Adipocyte (in vitro differentiated cells): ENCODE measurements around the gene HOMER1.

Experiments used
- DNase-seq: peaks from one replicate; pipeline ENCODE4 v3.0.0-alpha.2; 2015; ENCODE audit warnings: low read depth
- H3K27me3 ChIP-seq: replicated peaks from 2 replicates; pipeline ENCODE4 v1.7.0; 2013; ENCODE audit warnings: mild to moderate bottlenecking, low read length, moderate library complexity; ENCODE audit not compliant: control insufficient read depth, insufficient read depth
- H3K36me3 ChIP-seq: 2 replicates; pipeline ENCODE4 v1.7.0; 2013; ENCODE audit warnings: low read length, mild to moderate bottlenecking, moderate library complexity; ENCODE audit not compliant: control insufficient read depth, insufficient read depth, severe bottlenecking
- H3K4me1 ChIP-seq: 2 replicates; pipeline ENCODE4 v1.7.0; 2013; ENCODE audit warnings: mild to moderate bottlenecking, low read length, moderate library complexity; ENCODE audit not compliant: control insufficient read depth, insufficient read depth
- H3K4me3 ChIP-seq: 2 replicates; pipeline ENCODE4 v1.7.0; 2013; ENCODE audit warnings: mild to moderate bottlenecking, low read length, moderate library complexity
- H3K9ac ChIP-seq: 2 replicates; pipeline ENCODE4 v1.7.0; 2013; ENCODE audit warnings: mild to moderate bottlenecking, low read length, moderate library complexity
- H3K9me3 ChIP-seq: 2 replicates; pipeline ENCODE4 v1.7.0; 2013; ENCODE audit warnings: mild to moderate bottlenecking, low read length, moderate library complexity; ENCODE audit not compliant: control insufficient read depth

Gene HOMER1

DNA sequence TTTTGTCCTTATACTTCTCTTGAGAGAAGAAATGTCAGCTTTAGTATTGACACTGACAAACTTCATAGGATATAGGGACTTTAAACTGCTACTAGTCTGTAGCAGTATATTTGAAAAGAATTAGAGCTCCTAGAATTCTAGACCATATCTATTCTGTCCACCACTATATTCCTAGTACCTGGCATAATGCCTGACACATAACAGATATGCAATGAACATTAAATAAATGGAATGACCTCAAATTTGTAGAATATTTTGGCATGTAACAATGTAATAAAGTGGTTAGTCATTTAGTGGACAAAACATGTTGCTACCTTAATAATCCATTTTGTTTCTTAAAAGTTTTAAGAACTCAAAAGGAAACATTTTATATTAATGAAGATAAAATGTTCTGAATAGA is 57.5 kb downstream of the HOMER1 start:
- H3K36me3 ChIP-seq = no peaks in the 10 kb centered on the region
- no peak overlapping the region for H3K4me3 ChIP-seq
- DNase-seq = peak; percentile 27
- H3K9ac ChIP-seq = no peak overlapping the region
- no peaks in the 10 kb centered on the region for H3K9me3 ChIP-seq
- no peaks in the 10 kb centered on the region for H3K27me3 ChIP-seq
- no peaks in the 10 kb centered on the region for H3K4me1 ChIP-seq

DNA sequence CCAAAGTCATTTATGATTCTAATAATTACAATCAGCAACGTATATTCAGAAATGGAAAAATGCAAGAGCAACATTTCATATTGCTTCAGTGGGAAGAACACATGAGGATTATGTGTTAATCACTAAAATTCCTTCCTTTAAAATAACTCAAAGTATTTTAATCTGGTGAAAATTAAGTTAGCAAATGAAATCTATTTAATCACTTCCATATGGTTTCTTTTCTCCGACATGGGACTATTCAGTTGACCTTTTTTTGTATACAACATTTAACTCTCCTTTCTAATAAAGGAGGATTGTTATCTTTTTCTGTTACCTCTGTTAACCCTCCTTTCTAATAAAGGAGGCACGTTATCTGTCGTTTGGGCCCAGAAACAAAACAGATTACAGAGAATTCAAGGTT is 59.9 kb downstream of the HOMER1 start:
- peak; percentile 23 for DNase-seq
- no peak overlapping the region for H3K9ac ChIP-seq
- H3K4me3 ChIP-seq = no peak overlapping the region
- H3K36me3 ChIP-seq = no peaks in the 10 kb centered on the region
- H3K27me3 ChIP-seq = no peaks in the 10 kb centered on the region
- H3K4me1 ChIP-seq = peaks cover under 1% of the 10 kb centered on the region
- H3K9me3 ChIP-seq = no peaks in the 10 kb centered on the region

DNA sequence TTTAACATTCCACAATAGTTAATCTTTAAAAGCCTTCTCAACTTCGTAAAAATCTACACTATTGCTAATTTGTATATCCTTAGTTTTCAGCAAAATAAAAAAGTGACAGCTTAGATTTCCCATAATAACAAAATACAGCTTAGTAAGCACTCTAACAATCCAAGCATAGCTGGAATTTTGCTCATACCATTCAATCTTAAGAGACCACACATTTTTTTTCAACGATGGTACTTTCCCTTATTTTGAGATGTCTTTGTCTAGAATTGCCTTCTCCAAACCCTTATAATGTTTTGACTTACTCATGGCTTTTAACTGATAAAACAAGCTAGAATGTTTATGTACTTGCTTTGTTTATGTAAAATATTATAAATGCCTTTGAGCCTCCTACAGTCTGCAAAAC is 65.6 kb downstream of the HOMER1 start:
- Histone ChIP-seq H3K9me3 (no peaks in the 10 kb centered on the region), H3K36me3 (no peaks in the 10 kb centered on the region), H3K9ac (peak overlapping the region; percentile 50), H3K27me3 (no peaks in the 10 kb centered on the region), H3K4me3 (peak overlapping the region; percentile 19), H3K4me1 (peaks cover 16% of the 10 kb centered on the region)
- DNase-seq = peak; percentile 72

DNA sequence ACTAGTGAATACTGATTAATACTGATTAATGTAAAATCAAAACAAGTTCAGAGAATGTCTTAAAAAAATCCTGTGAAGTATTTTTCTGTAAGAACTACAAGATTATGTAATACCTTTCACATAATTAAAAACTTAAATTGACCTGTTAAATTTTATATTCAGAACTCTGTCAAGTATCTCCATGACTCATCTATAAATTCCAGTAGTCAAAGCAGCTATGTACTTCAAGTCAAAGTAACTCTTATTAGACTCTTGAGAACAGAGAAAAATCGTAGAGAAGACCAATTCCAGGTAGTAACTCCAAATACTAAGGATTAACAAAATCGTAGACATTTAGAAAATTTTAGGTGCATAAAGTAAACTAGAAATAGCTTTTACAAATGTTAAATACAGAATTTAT is 77.1 kb downstream of the HOMER1 start:
- Histone ChIP-seq H3K9ac (no peak overlapping the region), H3K4me1 (peaks cover 10% of the 10 kb centered on the region), H3K4me3 (no peak overlapping the region), H3K36me3 (no peaks in the 10 kb centered on the region), H3K27me3 (no peaks in the 10 kb centered on the region), H3K9me3 (no peaks in the 10 kb centered on the region)
- DNase-seq = peak; percentile 35

DNA sequence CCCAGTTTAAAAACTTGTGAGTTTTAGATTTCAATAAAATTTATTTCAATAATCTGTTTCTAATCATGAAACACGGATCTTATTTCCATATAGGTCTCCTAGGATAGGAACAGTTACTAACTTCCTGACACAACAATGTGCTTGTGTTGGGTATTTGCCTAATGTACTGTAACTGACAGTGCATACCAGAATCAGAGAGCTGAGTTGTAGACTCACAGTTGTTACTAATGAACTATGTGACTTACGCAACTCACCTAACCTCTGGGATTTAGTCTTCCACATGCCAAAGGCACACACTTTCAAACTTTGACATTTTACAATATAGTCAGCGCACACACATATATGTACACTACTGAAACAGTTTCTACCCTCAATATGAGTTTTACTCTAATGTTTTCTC is 77.7 kb downstream of the HOMER1 start:
- no peaks in the 10 kb centered on the region for H3K36me3 ChIP-seq
- peak overlapping the region; percentile 2 for H3K4me3 ChIP-seq
- peaks cover 10% of the 10 kb centered on the region for H3K4me1 ChIP-seq

DNA sequence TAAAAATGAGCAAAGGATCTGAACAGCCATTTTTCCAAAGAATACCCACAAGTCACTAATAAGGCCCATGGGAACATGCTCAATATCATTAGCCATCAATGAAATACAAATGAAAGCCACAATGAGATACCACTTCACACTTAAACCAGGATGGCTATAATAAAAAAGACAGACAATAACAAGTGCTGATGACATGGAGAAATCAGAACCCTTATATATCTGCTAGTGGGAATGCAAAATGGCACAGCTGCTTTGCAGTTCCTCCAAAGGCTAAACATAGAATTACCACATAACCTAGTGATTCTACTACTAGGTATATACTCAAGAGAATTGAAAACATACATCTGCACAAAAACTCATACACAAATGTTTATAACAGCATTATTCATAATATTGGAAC is 83.7 kb downstream of the HOMER1 start:
- H3K4me1 ChIP-seq = no peaks in the 10 kb centered on the region
- no peak overlapping the region for H3K9ac ChIP-seq
- DNase-seq = no peak
- H3K27me3 ChIP-seq = no peaks in the 10 kb centered on the region
- no peaks in the 10 kb centered on the region for H3K9me3 ChIP-seq
- H3K4me3 ChIP-seq = no peak overlapping the region
- no peaks in the 10 kb centered on the region for H3K36me3 ChIP-seq

More for the DNA sequence above, 77.7 kb downstream of the HOMER1 start:
- no peaks in the 10 kb centered on the region for H3K9me3 ChIP-seq
- H3K27me3 ChIP-seq = no peaks in the 10 kb centered on the region
- DNase-seq = peak; percentile 78
- no peak overlapping the region for H3K9ac ChIP-seq

DNA sequence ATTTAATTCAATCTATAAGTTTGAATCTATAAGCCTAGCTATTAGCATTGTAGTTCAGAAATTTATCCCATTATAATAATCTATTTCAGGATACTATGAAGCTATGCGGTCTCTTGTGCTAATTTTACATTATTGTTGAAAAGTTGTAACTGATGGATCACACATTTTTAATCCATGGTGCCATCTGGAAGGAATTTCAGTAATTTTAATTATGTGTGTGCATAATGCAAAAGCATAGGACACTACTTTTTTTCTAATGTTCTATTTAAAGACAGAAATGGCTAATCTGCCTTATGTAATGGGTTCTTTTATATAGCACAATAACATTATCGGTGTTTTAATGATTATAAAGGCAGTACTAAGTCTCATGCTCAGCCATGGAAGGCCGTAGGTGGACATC is 90.6 kb downstream of the HOMER1 start:
- no peaks in the 10 kb centered on the region for H3K9me3 ChIP-seq
- no peak for DNase-seq
- H3K36me3 ChIP-seq = no peaks in the 10 kb centered on the region
- no peaks in the 10 kb centered on the region for H3K4me1 ChIP-seq
- no peaks in the 10 kb centered on the region for H3K27me3 ChIP-seq
- H3K4me3 ChIP-seq = no peak overlapping the region
- no peak overlapping the region for H3K9ac ChIP-seq

DNA sequence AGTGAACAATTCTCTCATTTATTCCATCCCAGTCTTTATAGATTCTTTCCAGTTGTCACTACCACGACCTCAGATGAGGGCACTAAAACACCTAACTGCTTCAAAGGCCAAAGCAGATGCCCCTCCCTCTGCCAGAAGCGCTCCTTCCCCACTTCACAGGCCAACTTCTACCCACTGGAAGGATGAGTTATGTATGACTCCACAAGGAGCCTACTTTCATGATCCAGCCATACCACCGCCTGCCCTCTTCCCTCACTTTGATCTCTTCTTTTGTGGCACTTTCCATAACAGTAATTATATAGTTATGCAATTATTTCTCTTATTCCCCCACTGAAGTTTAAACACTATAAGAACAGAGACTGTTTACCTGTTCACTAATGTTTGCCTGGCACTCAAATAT is 93.7 kb downstream of the HOMER1 start:
- H3K36me3 ChIP-seq = no peaks in the 10 kb centered on the region
- no peaks in the 10 kb centered on the region for H3K27me3 ChIP-seq
- no peak overlapping the region for H3K9ac ChIP-seq
- H3K4me3 ChIP-seq = no peak overlapping the region
- DNase-seq = no peak
- no peaks in the 10 kb centered on the region for H3K4me1 ChIP-seq
- no peaks in the 10 kb centered on the region for H3K9me3 ChIP-seq

DNA sequence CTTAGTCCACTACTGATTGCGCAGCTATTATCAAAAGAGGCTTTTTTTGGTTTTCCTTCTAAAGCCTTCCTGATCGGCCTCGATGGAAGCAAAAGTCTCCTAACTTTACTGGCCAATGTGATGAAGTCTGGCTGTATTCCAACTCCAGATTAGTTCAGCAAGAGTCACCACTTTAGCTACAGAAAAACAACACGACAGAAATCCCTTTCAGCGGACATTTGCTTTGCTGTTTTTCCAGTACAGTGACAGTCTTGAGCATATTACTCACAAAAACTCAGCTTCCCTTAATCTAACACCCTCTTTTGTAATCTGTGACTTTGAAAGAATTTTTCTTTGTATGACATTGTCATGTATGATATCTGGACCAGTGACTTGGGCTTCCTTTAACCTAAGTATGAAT is 95.7 kb downstream of the HOMER1 start:
- Histone ChIP-seq H3K36me3 (no peaks in the 10 kb centered on the region), H3K9ac (no peak overlapping the region), H3K9me3 (no peaks in the 10 kb centered on the region), H3K4me1 (no peaks in the 10 kb centered on the region), H3K4me3 (no peak overlapping the region), H3K27me3 (no peaks in the 10 kb centered on the region)
- no peak for DNase-seq

DNA sequence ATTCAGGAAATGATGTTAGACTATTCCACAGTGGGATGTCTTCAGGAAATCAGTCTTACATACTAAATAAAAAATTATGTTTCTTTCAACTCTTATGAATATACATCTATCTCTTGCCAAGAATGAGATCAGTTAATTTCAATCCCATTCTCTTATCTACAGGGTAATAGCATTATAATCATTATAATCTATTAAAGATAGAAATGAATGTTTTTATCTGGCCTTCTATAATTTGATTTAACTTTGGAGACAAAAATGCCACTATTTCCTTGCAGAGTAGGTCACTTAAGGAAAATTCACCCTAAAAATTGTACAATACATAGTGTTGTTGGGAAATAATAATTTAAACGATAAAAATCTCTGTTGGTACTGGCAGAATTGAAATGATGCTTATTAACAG is 96.4 kb downstream of the HOMER1 start:
- H3K4me3 ChIP-seq = no peak overlapping the region

DNA sequence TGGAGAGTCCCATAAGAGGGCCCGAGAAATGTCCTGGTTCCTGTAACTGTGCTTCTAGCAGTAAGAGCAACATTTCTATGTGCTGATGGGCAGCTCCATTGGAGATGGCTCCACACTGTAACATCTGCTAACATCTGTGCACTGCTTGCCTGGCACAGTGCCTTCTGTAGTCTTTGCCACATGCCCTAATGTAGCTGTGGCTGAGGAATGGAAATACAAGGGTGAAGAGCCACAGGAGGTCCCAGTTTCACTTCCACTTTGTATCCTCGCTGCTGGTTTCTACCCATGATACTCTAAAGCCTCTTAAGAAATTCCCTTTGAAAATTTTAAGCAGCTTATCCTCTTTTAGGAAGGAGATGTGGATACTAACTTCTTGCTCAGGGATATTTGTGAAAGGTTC is 97.4 kb downstream of the HOMER1 start:
- Histone ChIP-seq H3K36me3 (no peaks in the 10 kb centered on the region), H3K4me1 (no peaks in the 10 kb centered on the region), H3K9me3 (no peaks in the 10 kb centered on the region), H3K4me3 (no peak overlapping the region), H3K9ac (no peak overlapping the region), H3K27me3 (no peaks in the 10 kb centered on the region)
- DNase-seq = peak; percentile 42

More for the DNA sequence above, 96.4 kb downstream of the HOMER1 start:
- H3K9me3 ChIP-seq = no peaks in the 10 kb centered on the region
- H3K4me1 ChIP-seq = no peaks in the 10 kb centered on the region
- no peak for DNase-seq
- no peaks in the 10 kb centered on the region for H3K27me3 ChIP-seq
- H3K36me3 ChIP-seq = no peaks in the 10 kb centered on the region
- H3K9ac ChIP-seq = no peak overlapping the region

DNA sequence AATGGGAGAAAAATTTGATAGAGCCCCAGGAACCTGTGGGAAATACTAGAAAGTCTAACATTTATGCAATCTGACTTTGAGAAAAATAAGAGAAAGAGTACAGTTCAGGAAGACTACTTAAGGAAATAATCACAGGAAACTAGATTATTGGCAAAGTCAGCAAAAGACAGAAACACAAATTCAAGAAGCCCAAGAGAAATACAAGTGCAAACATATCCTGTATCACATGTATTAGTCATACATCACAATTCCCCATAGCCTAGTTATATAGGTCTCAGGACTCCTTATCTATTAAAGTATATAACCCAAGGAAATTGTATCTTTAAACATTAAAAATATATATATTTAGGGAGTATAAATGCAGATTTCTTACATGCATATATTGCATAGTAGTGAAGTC is 100.8 kb downstream of the HOMER1 start:
- Histone ChIP-seq H3K4me1 (no peaks in the 10 kb centered on the region), H3K4me3 (no peak overlapping the region), H3K36me3 (no peaks in the 10 kb centered on the region), H3K27me3 (no peaks in the 10 kb centered on the region), H3K9ac (no peak overlapping the region), H3K9me3 (peaks cover 12% of the 10 kb centered on the region)
- DNase-seq = no peak
